Stimulated activated CD8-positive, alpha-beta memory T cell treated with anti-CD3 and anti-CD28 coated beads, Interleukin-4, amount 100 ng/mL, for 1 hour (primary cell): ENCODE results near the gene CTNND2.
"Not testable (repeated sequence)": the region's sequence is repeated elsewhere in the genome, so short reads cannot be mapped to it uniquely, and the experiment has no call there.

ENCODE experiments used
- DNase-seq, 2 donors: peaks; one replicate each; pipeline ENCODE4 v3.0.0-alpha.2; 2020; ENCODE audit warnings: low read depth in 2 of 2, low spot score in 1 of 2

The CTNND2 gene

GRCh38 chr5:11334404-11334803 is 569.8 kb downstream of the CTNND2 start:
- no peak for DNase-seq

DNA sequence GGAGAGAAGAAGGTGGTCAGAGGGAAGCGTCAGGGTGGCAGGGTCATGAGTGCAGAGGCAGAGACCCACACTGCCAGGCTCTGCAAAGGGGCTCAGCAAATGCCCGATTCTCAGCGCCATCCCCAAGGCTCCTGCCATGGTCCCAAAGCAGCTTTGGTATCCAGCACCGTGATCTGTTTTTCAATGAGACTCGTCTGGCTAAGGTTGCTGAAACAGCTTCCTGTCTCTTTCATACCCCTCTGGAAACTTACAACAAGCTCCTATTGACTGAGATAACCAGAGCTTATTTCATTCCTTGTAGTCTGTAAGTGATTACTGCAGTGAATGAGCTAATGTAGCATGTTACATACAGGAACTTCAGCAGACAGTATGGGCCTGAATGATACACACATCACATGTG is 574.6 kb downstream of the CTNND2 start:
- no peak for DNase-seq

GRCh38 chr5:11324521-11325289 is 579.5 kb downstream of the CTNND2 start:
- no peak for DNase-seq

GRCh38 chr5:11323761-11324160 is 580.5 kb downstream of the CTNND2 start:
- no peak for DNase-seq

GRCh38 chr5:11322133-11322532 is 582.1 kb downstream of the CTNND2 start:
- no peak for DNase-seq

DNA sequence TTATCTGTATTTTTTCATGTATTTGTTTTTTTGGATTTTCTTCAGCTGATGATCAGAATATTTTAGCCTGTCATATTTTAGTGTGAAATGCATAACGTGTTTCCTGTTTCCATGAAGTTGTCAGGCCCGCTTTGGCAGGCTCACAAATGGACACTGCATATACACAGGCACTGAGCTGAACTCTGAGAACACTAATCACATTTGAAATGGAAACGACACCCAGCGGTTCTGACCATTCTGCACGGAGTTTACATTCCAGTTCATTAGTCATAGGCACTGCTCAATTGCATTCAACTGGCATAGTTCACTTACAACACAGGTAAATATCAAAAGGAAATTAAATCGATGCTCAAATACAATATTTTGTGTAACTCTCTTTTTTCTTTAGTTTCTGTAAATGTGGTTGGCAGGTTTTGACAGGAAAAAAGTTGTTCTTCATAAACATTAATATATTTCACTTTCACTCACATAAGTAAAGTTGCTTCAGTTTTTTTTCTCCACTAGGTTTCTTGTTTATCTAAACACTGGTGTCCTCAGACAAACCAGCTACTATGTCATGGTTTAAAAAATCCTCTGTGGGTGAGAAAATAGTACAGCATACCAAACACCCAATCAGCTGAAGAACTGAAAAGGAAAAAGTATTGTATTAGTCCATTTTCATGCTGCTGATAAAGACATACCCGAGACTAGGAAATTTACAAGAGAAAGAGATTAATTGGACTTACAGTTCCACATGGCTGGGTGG is 584.2 kb downstream of the CTNND2 start:
- DNase-seq: no peak

- not testable (repeated sequence) for DNase-seq
These were observed 590.6 kb downstream of the CTNND2 start for GRCh38 chr5:11313694-11314093.

GRCh38 chr5:11311731-11312130 is 592.5 kb downstream of the CTNND2 start:
- DNase-seq: no peak

DNA sequence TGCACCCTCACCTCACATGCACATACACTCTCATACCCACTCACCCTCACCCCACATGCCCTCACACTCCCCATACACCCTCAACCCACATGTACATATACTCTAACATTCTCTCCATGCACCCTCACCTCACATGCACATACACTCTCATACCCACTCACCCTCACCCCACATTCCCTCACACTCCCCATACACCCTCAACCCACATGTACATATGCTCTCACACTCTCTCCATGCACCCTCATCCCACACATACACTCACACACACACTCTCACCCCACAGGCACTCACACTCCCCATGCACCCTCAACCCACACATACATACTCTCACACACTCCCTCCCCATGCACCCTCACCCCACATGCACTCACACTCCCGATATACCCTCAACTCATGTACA is 593.0 kb downstream of the CTNND2 start:
- no peak for DNase-seq

GRCh38 chr5:11310158-11310557 is 594.1 kb downstream of the CTNND2 start:
- no peak for DNase-seq

GRCh38 chr5:11306365-11306764 is 597.9 kb downstream of the CTNND2 start:
- DNase-seq: no peak

DNA sequence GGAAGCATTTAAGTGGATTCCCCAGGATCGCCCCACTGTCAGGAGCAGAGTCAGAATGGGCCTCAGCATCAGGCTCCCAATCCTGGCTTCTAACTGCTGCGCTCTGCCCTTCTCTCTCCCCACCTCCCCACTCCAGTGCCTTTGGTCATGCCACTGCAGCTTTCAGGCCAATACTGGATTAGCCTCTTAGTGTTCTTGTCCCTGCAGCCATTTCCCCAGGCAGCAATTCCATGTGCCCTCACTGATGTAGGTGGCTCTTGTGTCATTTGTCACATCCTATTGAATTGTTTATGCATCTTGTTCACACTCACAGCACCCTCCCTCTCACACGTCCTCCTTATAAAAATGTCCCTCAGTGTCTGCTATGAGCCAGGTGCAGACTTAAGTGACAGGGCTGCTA is 599.0 kb downstream of the CTNND2 start:
- no peak for DNase-seq

- no peak for DNase-seq
These were observed 599.6 kb downstream of the CTNND2 start for GRCh38 chr5:11304641-11305040.

- no peak for DNase-seq
These were observed 601.6 kb downstream of the CTNND2 start for GRCh38 chr5:11302663-11303062.

GRCh38 chr5:11301171-11301570 is 603.1 kb downstream of the CTNND2 start:
- DNase-seq: no peak

DNA sequence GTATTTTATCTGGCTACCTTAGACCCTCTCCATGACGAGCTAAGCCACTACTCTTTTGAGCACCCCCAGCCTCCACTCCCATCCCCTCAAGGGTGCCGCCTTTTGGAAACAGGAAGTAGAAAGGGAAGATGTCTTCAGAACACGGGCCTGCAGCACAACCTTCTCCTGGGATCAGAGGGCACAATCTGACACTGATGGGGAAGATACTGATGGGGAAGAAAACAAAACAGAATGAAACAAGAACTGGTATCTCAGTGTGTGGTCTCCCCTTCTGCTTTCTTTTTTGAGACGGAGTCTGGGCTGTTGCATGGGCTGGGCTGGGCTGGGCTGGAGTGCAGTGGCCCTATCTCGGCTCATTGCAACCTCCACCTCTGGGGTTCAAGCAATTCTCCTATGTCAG is 603.5 kb downstream of the CTNND2 start:
- DNase-seq: no peak

GRCh38 chr5:11298877-11299276 is 605.4 kb downstream of the CTNND2 start:
- DNase-seq: no peak

DNA sequence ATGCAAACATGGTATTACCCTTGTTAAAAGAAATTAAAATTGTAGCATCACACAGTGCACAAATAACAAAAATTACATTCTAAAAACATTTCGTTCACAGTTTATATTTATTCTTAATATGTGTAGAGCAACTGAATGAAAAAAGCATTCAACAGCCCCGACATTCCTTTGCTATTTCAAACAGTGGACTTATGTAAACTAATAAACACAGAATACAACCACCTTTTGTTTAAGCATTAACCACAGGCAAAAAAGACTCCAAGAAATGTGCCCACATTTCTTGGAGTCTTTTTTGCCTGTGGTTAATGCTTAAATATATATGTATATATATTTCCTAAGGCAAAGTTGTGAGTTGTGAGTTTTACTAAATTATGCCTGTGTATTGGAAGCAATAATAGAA is 610.7 kb downstream of the CTNND2 start:
- no peak for DNase-seq

- DNase-seq: no peak
These were observed 611.4 kb downstream of the CTNND2 start for GRCh38 chr5:11292648-11293356.

- DNase-seq: no peak
These were observed 614.5 kb downstream of the CTNND2 start for GRCh38 chr5:11289733-11290132.

DNA sequence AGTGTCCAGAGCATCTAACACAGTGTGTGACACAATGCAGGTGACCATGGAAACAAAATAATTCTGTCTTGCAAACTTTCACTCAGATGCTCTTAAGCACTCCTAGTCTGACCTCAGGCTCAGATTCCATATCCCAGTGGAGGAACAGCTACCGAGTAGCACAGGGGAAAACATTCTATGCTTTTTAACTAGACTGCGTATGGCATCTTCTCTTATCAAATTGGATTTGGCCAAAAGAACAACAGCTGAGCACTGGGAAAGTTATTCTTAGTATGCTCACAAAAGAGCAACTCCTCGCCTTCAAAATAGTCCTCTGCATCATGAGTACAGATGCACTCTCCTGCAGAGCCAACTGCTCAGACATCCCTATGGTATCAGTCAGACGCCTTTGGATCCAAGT is 615.0 kb downstream of the CTNND2 start:
- no peak for DNase-seq

- DNase-seq: no peak
These were observed 622.4 kb downstream of the CTNND2 start for GRCh38 chr5:11281842-11282241.
